ENCODE data around the gene ANP32D.
"Not testable (repeated sequence)": the region's sequence is repeated elsewhere in the genome, so short reads cannot be mapped to it uniquely, and the experiment has no call there.

The ANP32D gene

DNA sequence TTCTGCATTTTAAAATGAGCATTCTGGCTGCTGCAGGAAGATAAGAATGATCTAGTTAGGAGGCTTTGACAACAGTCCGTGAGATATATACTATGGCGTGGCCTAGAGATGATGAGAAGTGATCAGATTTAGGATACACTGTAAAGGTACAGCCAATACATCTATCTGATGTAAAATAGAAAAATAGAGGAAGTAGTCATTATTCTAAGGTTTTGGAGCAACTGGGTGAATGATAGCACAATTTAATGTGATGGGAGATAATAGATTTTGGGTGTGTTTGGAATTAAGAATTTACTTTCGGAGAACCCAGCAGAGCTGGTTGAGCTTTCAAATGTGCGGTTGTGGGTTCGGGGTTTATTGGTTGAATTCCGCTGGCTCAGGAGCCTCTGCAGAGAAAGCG is at the start of gene ANP32D:
TSS of gene ANP32D (plus strand) at position 301 of the 400 bp plus-strand sequence. CDS start 106 bp downstream, outside the sequence.
- H3K9me3 ChIP-seq (ENCODE audit: control insufficient read depth in 5 of 5, low read length in 5 of 5), result peaks cover 2 to 32% (median 23%) of the 10 kb centered on the region in 5 donors
- no peak within 1 kb of the TSS for H3K27ac ChIP-seq (ENCODE audit: low read depth, low read length)

DNA sequence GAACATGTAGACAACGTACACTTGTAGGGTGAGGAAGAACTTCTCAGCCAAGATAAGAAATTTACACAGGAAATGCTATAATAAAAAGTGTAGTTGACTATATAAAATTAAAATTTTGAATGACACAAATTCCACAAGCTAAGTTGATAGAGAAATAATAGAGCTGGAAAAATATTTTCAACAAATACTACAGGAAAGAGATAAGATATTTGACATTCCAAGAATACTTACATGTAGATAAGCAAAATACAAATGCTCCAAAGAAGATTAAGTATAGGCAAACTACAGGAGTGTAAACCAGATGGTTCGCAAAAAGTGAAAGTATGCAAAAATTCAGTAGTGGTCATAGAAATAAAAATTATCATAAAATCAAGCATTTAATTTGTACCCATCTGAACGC is 49.2 kb upstream of the ANP32D start:
- Histone ChIP-seq H3K9ac (ENCODE audit: low read length in 5 of 5) (no peak overlapping the region), H3K9me3 (ENCODE audit: control insufficient read depth in 5 of 5, low read length in 5 of 5) (no peaks in the 10 kb centered on the region), H3K4me3 (ENCODE audit: low read depth in 1 of 5, low read length in 5 of 5) (no peak overlapping the region), H3K36me3 (ENCODE audit: control insufficient read depth in 5 of 5, insufficient read depth in 5 of 5, low read length in 5 of 5) (no peaks in the 10 kb centered on the region), H3K27me3 (ENCODE audit: control insufficient read depth in 5 of 5, insufficient read depth in 4 of 5, low read length in 5 of 5) (no peaks in the 10 kb centered on the region), H3K4me1 (ENCODE audit: control insufficient read depth in 5 of 5, insufficient read depth in 5 of 5, low read length in 5 of 5) (peaks cover 0 to 16% (median 4%) of the 10 kb centered on the region in 5 donors), H3K27ac (ENCODE audit: low read depth, low read length) (no peak overlapping the region)

More for the DNA sequence above, at the start of gene ANP32D:
- Histone ChIP-seq H3K4me1 (ENCODE audit: control insufficient read depth in 5 of 5, insufficient read depth in 5 of 5, low read length in 5 of 5) (no peaks in the 10 kb centered on the region), H3K9ac (ENCODE audit: low read length in 5 of 5) (no peak within 1 kb of the TSS), H3K4me3 (ENCODE audit: low read depth in 1 of 5, low read length in 5 of 5) (no peak within 1 kb of the TSS), H3K36me3 (ENCODE audit: control insufficient read depth in 5 of 5, insufficient read depth in 5 of 5, low read length in 5 of 5) (no peaks in the 10 kb centered on the region), H3K27me3 (ENCODE audit: control insufficient read depth in 5 of 5, insufficient read depth in 4 of 5, low read length in 5 of 5) (no peaks in the 10 kb centered on the region)

DNA sequence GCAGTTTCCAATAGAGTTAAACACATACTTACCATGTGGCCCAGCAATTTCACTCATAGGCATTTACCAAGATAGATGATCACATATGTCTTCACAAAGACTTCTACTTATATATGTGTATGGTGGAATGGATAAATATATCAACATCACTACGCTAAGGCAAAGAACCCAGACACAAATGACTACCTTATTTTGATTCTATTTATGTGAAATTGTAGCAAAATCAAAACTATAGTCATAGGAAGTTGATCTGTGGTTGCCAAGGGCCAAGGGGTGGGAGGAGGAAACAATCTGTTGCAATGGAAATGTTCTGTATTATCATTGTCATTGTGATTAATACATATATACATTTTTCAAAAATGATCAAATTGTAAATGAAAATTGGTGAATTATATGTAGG is 47.7 kb upstream of the ANP32D start:
- peaks cover 0 to 11% (median 0%) of the 10 kb centered on the region in 5 donors for H3K4me1 ChIP-seq (ENCODE audit: control insufficient read depth in 5 of 5, insufficient read depth in 5 of 5, low read length in 5 of 5)
- H3K9ac ChIP-seq (ENCODE audit: low read length in 5 of 5), result no peak overlapping the region
- H3K36me3 ChIP-seq (ENCODE audit: control insufficient read depth in 5 of 5, insufficient read depth in 5 of 5, low read length in 5 of 5), result no peaks in the 10 kb centered on the region
- H3K4me3 ChIP-seq (ENCODE audit: low read depth in 1 of 5, low read length in 5 of 5), result no peak overlapping the region
- no peaks in the 10 kb centered on the region for H3K27me3 ChIP-seq (ENCODE audit: control insufficient read depth in 5 of 5, insufficient read depth in 4 of 5, low read length in 5 of 5)
- no peak overlapping the region for H3K27ac ChIP-seq (ENCODE audit: low read depth, low read length)
- no peaks in the 10 kb centered on the region for H3K9me3 ChIP-seq (ENCODE audit: control insufficient read depth in 5 of 5, low read length in 5 of 5)

DNA sequence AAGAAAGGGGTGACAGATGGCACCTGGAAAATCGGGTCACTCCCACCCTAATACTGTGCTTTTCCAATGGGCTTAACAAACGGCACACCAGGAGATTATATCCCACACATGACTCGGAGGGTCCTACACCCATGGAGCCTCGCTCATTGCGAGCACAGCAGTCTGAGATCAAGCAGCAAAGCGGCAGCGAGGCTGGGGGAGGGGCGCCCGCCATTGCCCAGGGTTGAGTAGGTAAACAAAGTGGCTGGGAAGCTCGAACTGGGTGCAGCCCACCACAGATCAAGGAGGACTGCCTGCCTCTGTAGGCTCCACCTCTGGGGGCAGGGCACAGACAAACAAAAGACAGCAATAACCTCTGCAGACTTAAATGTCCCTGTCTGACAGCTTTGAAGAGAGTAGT is 38.3 kb upstream of the ANP32D start:
- not testable (repeated sequence) for H3K9me3 ChIP-seq (ENCODE audit: control insufficient read depth in 5 of 5, low read length in 5 of 5); H3K4me3 ChIP-seq (ENCODE audit: low read depth in 1 of 5, low read length in 5 of 5); H3K4me1 ChIP-seq (ENCODE audit: control insufficient read depth in 5 of 5, insufficient read depth in 5 of 5, low read length in 5 of 5); H3K9ac ChIP-seq (ENCODE audit: low read length in 5 of 5); H3K27me3 ChIP-seq (ENCODE audit: control insufficient read depth in 5 of 5, insufficient read depth in 4 of 5, low read length in 5 of 5); H3K36me3 ChIP-seq (ENCODE audit: control insufficient read depth in 5 of 5, insufficient read depth in 5 of 5, low read length in 5 of 5); H3K27ac ChIP-seq (ENCODE audit: low read depth, low read length)

DNA sequence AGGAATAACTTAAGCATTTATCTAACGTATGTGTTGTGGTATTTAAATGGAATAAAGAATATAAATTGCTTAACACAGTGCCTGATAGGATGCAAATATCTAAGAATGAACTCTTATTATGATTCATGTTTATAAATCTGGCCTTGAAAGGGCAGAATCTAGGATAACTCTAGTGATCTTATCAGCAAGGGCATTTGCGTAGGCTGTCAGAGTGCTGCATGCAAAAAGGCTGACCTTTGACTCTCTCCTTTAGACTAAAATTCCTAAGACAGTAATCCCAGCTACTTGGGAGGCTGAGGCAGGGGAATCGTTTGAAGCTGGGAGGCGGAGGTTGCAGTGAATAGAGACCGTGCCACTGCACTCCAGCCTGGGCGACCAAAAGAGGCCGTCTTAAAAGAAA is 31.3 kb upstream of the ANP32D start:
- Histone ChIP-seq H3K9me3 (ENCODE audit: control insufficient read depth in 5 of 5, low read length in 5 of 5) (no peaks in the 10 kb centered on the region), H3K9ac (ENCODE audit: low read length in 5 of 5) (no peak overlapping the region), H3K4me1 (ENCODE audit: control insufficient read depth in 5 of 5, insufficient read depth in 5 of 5, low read length in 5 of 5) (no peaks in the 10 kb centered on the region)

DNA sequence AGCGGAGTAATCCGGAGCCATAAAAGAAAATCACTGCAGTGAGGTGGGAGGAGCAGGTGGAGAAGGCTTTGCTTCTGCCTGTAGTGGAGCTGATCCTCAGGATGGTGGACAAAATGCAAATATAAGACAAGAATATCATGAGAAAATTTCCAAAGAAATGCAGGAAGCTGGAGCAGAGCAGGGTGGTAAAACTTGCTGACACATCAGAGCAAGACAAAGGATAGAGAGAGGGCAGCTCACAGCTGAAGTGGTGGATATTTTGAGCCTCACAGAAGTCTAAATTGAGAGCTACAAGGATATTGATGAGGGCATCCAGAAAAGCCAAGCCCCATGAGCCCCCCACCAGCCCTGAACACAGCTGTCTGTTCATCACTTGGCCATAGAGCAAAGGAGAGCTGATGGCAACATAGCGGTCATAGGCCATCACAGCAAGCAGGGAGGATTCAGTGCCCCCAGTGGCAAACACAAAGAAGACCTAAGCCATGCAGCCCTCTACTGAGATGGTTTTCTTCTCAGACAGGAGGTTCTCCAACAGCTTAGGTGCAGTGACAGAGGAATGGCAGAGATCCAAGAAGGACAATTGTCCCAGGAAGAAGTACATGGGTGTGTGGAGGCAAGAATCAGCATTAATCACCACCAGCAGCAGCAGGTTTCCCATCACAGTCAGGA is 30.0 kb upstream of the ANP32D start:
- Histone ChIP-seq H3K4me3 (ENCODE audit: low read depth in 1 of 5, low read length in 5 of 5) (no peak overlapping the region), H3K9me3 (ENCODE audit: control insufficient read depth in 5 of 5, low read length in 5 of 5) (no peaks in the 10 kb centered on the region), H3K27me3 (ENCODE audit: control insufficient read depth in 5 of 5, insufficient read depth in 4 of 5, low read length in 5 of 5) (no peaks in the 10 kb centered on the region), H3K27ac (ENCODE audit: low read depth, low read length) (no peak overlapping the region), H3K4me1 (ENCODE audit: control insufficient read depth in 5 of 5, insufficient read depth in 5 of 5, low read length in 5 of 5) (no peaks in the 10 kb centered on the region), H3K9ac (ENCODE audit: low read length in 5 of 5) (no peak overlapping the region), H3K36me3 (ENCODE audit: control insufficient read depth in 5 of 5, insufficient read depth in 5 of 5, low read length in 5 of 5) (no peaks in the 10 kb centered on the region)

More for the DNA sequence above, 31.3 kb upstream of the ANP32D start:
- Histone ChIP-seq H3K4me3 (ENCODE audit: low read depth in 1 of 5, low read length in 5 of 5) (no peak overlapping the region), H3K27ac (ENCODE audit: low read depth, low read length) (no peak overlapping the region), H3K36me3 (ENCODE audit: control insufficient read depth in 5 of 5, insufficient read depth in 5 of 5, low read length in 5 of 5) (no peaks in the 10 kb centered on the region), H3K27me3 (ENCODE audit: control insufficient read depth in 5 of 5, insufficient read depth in 4 of 5, low read length in 5 of 5) (no peaks in the 10 kb centered on the region)

DNA sequence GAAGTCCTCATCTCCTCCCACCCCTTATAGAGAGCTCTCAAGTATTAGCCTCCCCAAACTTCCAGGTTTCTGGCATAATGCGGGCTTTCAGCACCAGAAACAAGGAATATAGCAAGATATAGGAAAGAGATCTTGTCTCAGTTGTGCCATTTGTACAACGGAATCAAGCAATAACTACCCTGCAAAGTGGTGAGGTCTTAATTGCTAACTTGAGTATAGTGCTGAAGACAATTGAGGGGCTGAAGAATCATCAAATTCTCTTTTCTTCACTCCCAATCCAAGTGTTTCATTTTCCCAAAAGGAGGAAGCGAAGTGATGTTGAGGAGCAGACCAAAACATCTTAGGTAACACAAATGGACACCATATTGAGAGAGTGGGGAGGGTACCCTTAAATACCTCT is 26.8 kb upstream of the ANP32D start:
- Histone ChIP-seq H3K27me3 (ENCODE audit: control insufficient read depth in 5 of 5, insufficient read depth in 4 of 5, low read length in 5 of 5) (no peaks in the 10 kb centered on the region), H3K4me3 (ENCODE audit: low read depth in 1 of 5, low read length in 5 of 5) (no peak overlapping the region), H3K9me3 (ENCODE audit: control insufficient read depth in 5 of 5, low read length in 5 of 5) (peaks cover 0 to 5% (median 0%) of the 10 kb centered on the region in 5 donors), H3K27ac (ENCODE audit: low read depth, low read length) (no peak overlapping the region), H3K36me3 (ENCODE audit: control insufficient read depth in 5 of 5, insufficient read depth in 5 of 5, low read length in 5 of 5) (no peaks in the 10 kb centered on the region), H3K4me1 (ENCODE audit: control insufficient read depth in 5 of 5, insufficient read depth in 5 of 5, low read length in 5 of 5) (no peaks in the 10 kb centered on the region), H3K9ac (ENCODE audit: low read length in 5 of 5) (no peak overlapping the region)

DNA sequence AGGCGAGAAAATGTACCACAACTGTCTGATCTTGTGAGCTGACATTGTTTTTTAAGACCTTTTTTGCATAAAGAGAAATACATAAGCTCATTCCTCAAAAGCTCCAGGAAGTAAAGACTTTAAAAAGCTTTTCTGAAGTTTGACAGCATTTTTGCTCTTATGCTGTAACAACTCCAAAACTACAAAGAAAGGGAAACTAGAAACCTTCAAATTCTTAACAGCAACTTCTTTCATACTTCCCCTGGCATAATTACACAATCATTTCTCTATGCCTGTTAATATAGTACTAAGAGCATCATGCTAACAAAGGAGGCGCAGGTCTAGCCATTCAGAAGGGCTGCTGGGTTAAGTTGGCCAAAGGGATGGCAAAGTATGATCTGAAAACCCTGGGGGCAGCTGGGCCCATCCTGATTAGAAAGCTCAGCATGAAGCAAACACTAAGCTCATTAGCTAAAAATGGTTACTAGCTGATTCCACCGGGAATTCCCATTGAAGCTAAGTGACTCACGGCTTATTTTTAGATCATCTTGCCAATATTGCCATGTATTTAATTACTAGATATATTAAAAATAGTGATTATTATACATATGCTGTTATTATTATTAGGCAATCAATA is 26.1 kb upstream of the ANP32D start:
- no peaks in the 10 kb centered on the region for H3K36me3 ChIP-seq (ENCODE audit: control insufficient read depth in 5 of 5, insufficient read depth in 5 of 5, low read length in 5 of 5)
- H3K9ac ChIP-seq (ENCODE audit: low read length in 5 of 5), result no peak overlapping the region
- H3K27ac ChIP-seq (ENCODE audit: low read depth, low read length), result no peak overlapping the region
- H3K4me3 ChIP-seq (ENCODE audit: low read depth in 1 of 5, low read length in 5 of 5), result no peak overlapping the region
- no peaks in the 10 kb centered on the region for H3K4me1 ChIP-seq (ENCODE audit: control insufficient read depth in 5 of 5, insufficient read depth in 5 of 5, low read length in 5 of 5)
- peaks cover 0 to 5% (median 0%) of the 10 kb centered on the region in 5 donors for H3K9me3 ChIP-seq (ENCODE audit: control insufficient read depth in 5 of 5, low read length in 5 of 5)
- H3K27me3 ChIP-seq (ENCODE audit: control insufficient read depth in 5 of 5, insufficient read depth in 4 of 5, low read length in 5 of 5), result no peaks in the 10 kb centered on the region

DNA sequence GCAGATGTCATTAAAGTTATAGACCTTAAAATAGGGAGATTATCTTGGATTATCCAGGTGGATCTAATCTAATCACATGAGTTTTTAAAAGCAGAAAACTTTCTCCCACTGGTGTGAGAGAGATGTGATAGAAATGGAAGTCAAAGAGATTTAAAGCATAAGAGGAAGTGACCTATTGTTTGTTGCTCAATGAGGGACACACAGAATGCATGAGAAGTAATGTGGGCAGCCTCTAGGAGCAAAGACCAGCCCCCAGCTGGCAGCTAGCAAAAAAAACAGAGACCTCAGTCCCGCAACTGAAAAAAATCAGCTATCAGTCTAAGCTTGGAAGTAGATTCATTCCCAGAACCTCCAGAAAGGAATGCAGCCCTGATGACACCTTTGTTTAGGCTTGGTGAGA is 24.6 kb upstream of the ANP32D start:
- Histone ChIP-seq H3K4me3 (ENCODE audit: low read depth in 1 of 5, low read length in 5 of 5) (no peak overlapping the region), H3K4me1 (ENCODE audit: control insufficient read depth in 5 of 5, insufficient read depth in 5 of 5, low read length in 5 of 5) (no peaks in the 10 kb centered on the region), H3K27ac (ENCODE audit: low read depth, low read length) (no peak overlapping the region), H3K9ac (ENCODE audit: low read length in 5 of 5) (no peak overlapping the region), H3K27me3 (ENCODE audit: control insufficient read depth in 5 of 5, insufficient read depth in 4 of 5, low read length in 5 of 5) (no peaks in the 10 kb centered on the region), H3K36me3 (ENCODE audit: control insufficient read depth in 5 of 5, insufficient read depth in 5 of 5, low read length in 5 of 5) (no peaks in the 10 kb centered on the region), H3K9me3 (ENCODE audit: control insufficient read depth in 5 of 5, low read length in 5 of 5) (peaks cover 0 to 5% (median 0%) of the 10 kb centered on the region in 5 donors)

DNA sequence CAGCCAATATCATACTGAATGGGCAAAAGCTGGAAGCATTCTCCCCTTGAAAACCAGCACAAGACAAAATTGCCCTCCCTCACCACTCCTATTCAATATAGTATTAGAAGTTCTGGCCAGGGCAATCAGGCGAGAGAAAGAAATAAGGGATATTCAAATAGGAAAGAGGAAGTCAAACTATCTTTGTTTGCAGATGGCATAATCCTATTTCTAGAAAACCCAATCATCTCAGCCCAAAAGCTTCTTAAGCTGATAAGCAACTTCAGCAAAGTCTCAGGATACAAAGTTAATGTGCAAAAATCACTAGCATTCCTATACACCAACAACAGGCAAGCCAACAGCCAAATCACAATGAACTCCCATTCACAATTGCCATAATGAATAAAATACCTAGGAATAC is 21.0 kb upstream of the ANP32D start:
- Histone ChIP-seq H3K9ac (ENCODE audit: low read length in 5 of 5) (no peak overlapping the region), H3K27me3 (ENCODE audit: control insufficient read depth in 5 of 5, insufficient read depth in 4 of 5, low read length in 5 of 5) (no peaks in the 10 kb centered on the region), H3K4me1 (ENCODE audit: control insufficient read depth in 5 of 5, insufficient read depth in 5 of 5, low read length in 5 of 5) (no peaks in the 10 kb centered on the region), H3K27ac (ENCODE audit: low read depth, low read length) (no peak overlapping the region), H3K4me3 (ENCODE audit: low read depth in 1 of 5, low read length in 5 of 5) (no peak overlapping the region), H3K36me3 (ENCODE audit: control insufficient read depth in 5 of 5, insufficient read depth in 5 of 5, low read length in 5 of 5) (no peaks in the 10 kb centered on the region), H3K9me3 (ENCODE audit: control insufficient read depth in 5 of 5, low read length in 5 of 5) (peaks cover 0 to 8% (median 0%) of the 10 kb centered on the region in 5 donors)

Measured in subcutaneous abdominal adipose tissue (tissue), 5 donors.